Fibroblast of lung (primary cell): ENCODE results near the gene AATK. TPM values are rescaled to one million over a fixed set of nuclear protein-coding genes. Genes with fewer than 3 reads are reported as not detected.

Experiments used
- DNase-seq, 2 donors: peaks; one replicate each; pipeline versions ENCODE4 v3.0.0 to v3.0.0-alpha.2; 2010; ENCODE audit warnings: low read depth in 2 of 2
- H2AFZ ChIP-seq: 2 replicates; pipeline ENCODE4 v1.5.1; 2012; ENCODE audit warnings: low read length, control low read depth, inconsistent platforms
- H3K27ac ChIP-seq: 2 replicates; pipeline ENCODE4 v1.5.1; 2011; ENCODE audit warnings: low read length, control low read depth; ENCODE audit not compliant: insufficient read depth
- H3K27me3 ChIP-seq: 2 replicates; pipeline ENCODE4 v1.5.1; 2011; ENCODE audit warnings: mild to moderate bottlenecking, low read length; ENCODE audit not compliant: control insufficient read depth, insufficient read depth
- H3K36me3 ChIP-seq: 2 replicates; pipeline ENCODE4 v1.5.1; 2011; ENCODE audit warnings: low read length; ENCODE audit not compliant: control insufficient read depth, insufficient read depth
- H3K4me1 ChIP-seq: 2 replicates; pipeline ENCODE4 v1.5.1; 2011; ENCODE audit warnings: low read length; ENCODE audit not compliant: control insufficient read depth, insufficient read depth; ENCODE audit errors: extremely low read depth
- H3K4me2 ChIP-seq: 2 replicates; pipeline ENCODE4 v1.5.1; 2011; ENCODE audit warnings: low read length, control low read depth; ENCODE audit not compliant: insufficient read depth; ENCODE audit errors: extremely low read depth
- H3K4me3 ChIP-seq, 4 experiments: fragments of 200-600 bp in 1 of 4; sonication (generic) in 1 of 4; replicated peaks in 1 of 4; 2 replicates each; pipeline ENCODE4 v1.5.1; 2011 to 2016; ENCODE audit warnings: low read length in 4 of 4, low read depth in 3 of 4, mild to moderate bottlenecking in 3 of 4, control low read depth in 2 of 4, inconsistent platforms in 1 of 4, mixed read lengths in 1 of 4; ENCODE audit not compliant: insufficient read depth in 1 of 4; ENCODE audit errors: control extremely low read depth in 1 of 4
- H3K79me2 ChIP-seq: 2 replicates; pipeline ENCODE4 v1.5.1; 2012; ENCODE audit warnings: mild to moderate bottlenecking, low read length, inconsistent platforms; ENCODE audit not compliant: control insufficient read depth, insufficient read depth
- H3K9ac ChIP-seq: 2 replicates; pipeline ENCODE4 v1.5.1; 2011; ENCODE audit warnings: mild to moderate bottlenecking, low read length, control low read depth; ENCODE audit not compliant: insufficient read depth
- H3K9me3 ChIP-seq: 2 replicates; pipeline ENCODE4 v1.5.1; 2012; ENCODE audit warnings: low read depth, low read length; ENCODE audit not compliant: control insufficient read depth, insufficient read depth
- H4K20me1 ChIP-seq: 2 replicates; pipeline ENCODE4 v1.5.1; 2011; ENCODE audit warnings: low read length; ENCODE audit not compliant: control insufficient read depth, insufficient read depth; ENCODE audit errors: extremely low read depth
- CTCF ChIP-seq, 2 donors: IDR thresholded peaks in 1 of 2; conservative IDR thresholded peaks in 1 of 2; 1 replicate in 1 of 2; 2 replicates in 1 of 2; pipeline ENCODE4 v1.5.1; 2011 to 2012; ENCODE audit warnings: low read length in 2 of 2, control low read depth in 1 of 2, inconsistent platforms in 1 of 2, low read depth in 1 of 2, mild to moderate bottlenecking in 1 of 2
- EZH2 ChIP-seq: IDR thresholded peaks from 2 replicates; pipeline ENCODE4 v1.5.1; 2012; ENCODE audit warnings: low read length, control low read depth, mild to moderate bottlenecking; ENCODE audit errors: missing control alignments
- polyA plus RNA-seq, 2 donors: library from polyadenylated mRNA; depleted of rRNA in 1 of 2; stranded (reverse) in 1 of 2; unstranded in 1 of 2; fragments of >200 nt; gene quantifications; 2 replicates each; pipeline ENCODE4 v1.2.1, GENCODE V29; 2011 to 2012; ENCODE audit warnings: missing spikeins in 1 of 2
- total RNA-seq: library from RNA; depleted of rRNA; stranded (reverse); fragments of >200 nt; gene quantifications from 2 replicates; pipeline ENCODE4 v1.2.1, GENCODE V29; 2014

AATK gene
- total and polyA plus RNA-seq, 2 donors (not counting 1 experiment from before 2014, with no cell fraction given), result 0.16 to 0.50 TPM

DNA sequence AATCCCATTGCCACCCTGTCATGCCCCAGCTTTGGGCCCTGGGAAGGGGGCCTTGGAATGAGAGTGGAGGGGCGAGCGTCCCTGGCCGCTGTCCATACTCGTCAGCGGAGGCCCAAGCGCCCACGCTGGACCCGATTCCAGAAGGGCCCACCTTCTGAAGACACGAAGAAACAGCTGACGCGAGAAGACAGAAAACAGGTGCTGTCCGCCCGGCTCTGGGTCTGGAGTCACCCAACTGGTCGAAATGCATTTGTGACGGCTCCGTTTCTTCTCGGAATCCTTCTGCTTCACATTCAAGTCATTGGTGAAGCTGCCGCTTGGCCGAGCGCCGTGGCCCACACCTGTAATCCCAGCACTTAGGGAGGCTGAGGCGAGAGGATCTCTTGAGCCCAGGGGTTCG, 53.6 kb downstream of the AATK start:
- H3K4me3 ChIP-seq, result no peak overlapping the region
- H3K79me2 ChIP-seq, result no peaks in the 10 kb centered on the region
- no peaks in the 10 kb centered on the region for H3K36me3 ChIP-seq
- no peak for DNase-seq
- no peaks in the 10 kb centered on the region for H3K27me3 ChIP-seq
- TF ChIP-seq EZH2 (no peak), CTCF (conservative IDR thresholded peaks at IDR 0.05 in 1 of 2, IDR thresholded peaks at IDR 0.05 in 1 of 2; ENCODE audit: low read depth in 1 of 2, low read length in 2 of 2) (no peak)
- no peaks in the 10 kb centered on the region for H3K9me3 ChIP-seq
- H3K9ac ChIP-seq, result no peak overlapping the region
- H2AFZ ChIP-seq, result no peak overlapping the region
- H3K4me1 ChIP-seq, result no peaks in the 10 kb centered on the region
- no peak overlapping the region for H3K27ac ChIP-seq
- no peaks in the 10 kb centered on the region for H4K20me1 ChIP-seq
- H3K4me2 ChIP-seq, result no peak overlapping the region

DNA sequence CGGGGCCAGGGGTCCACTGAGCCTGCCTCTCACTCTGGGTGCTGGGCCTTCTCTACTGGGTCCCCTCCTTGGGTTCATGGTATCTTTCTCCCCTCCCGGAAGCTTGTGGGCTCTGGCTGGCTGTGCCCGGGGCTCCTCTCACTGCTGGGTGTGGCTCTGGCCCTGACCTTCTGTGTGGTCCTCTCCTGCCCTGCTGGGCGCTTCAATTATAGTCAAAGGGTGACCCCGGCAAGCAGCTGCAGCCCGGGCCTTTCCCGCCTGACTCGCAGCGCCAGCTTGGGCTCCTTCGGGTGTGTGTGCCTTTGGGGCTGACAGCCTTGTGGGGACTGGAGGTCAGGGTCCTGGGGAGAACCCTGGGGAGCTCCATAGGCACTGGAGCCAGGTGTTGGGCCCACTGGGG, 55.0 kb downstream of the AATK start:
- Histone ChIP-seq H3K4me2 (no peak overlapping the region), H2AFZ (no peak overlapping the region), H3K9me3 (no peaks in the 10 kb centered on the region), H3K9ac (no peak overlapping the region), H3K27ac (no peak overlapping the region), H3K27me3 (no peaks in the 10 kb centered on the region), H3K4me1 (no peaks in the 10 kb centered on the region), H3K36me3 (no peaks in the 10 kb centered on the region), H4K20me1 (no peaks in the 10 kb centered on the region), H3K79me2 (no peaks in the 10 kb centered on the region), H3K4me3 (no peak overlapping the region)
- no peak for TF ChIP-seq CTCF (conservative IDR thresholded peaks at IDR 0.05 in 1 of 2, IDR thresholded peaks at IDR 0.05 in 1 of 2; ENCODE audit: low read depth in 1 of 2, low read length in 2 of 2)
- TF ChIP-seq EZH2, result no peak
- no peak for DNase-seq

DNA sequence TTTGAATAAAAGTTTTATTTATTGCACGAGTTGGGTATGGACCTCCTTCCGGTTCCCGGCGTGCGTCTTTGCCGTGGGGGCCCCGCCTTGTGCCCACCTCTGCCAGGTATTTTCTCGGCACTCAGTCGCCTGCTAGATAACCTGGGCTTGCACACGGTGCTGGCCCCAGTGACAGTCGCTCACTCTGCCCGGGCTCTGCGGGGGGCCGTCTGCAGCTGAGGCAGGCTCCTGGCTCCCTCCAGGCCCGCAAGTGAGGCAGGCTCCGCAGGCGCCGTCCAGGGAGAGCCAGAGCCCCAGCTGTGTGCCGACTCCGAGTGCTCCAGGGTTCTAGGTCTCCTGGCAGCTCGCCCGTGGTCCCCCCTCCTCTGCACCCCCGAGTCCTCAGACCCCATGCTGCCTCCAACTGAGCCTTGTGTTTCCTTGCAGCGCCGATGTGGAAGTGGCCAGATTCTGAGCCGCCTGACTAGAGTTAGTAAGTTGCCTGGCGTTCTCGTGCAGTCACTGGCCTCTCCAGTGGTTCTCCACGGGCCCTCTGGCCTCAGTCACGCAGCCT, 55.5 kb downstream of the AATK start:
- Histone ChIP-seq H4K20me1 (no peaks in the 10 kb centered on the region), H2AFZ (no peak overlapping the region), H3K4me2 (no peak overlapping the region), H3K4me1 (no peaks in the 10 kb centered on the region), H3K27ac (no peak overlapping the region), H3K27me3 (no peaks in the 10 kb centered on the region), H3K4me3 (no peak overlapping the region), H3K36me3 (no peaks in the 10 kb centered on the region), H3K9ac (no peak overlapping the region), H3K79me2 (no peaks in the 10 kb centered on the region), H3K9me3 (no peaks in the 10 kb centered on the region)
- DNase-seq, result no peak
- no peak for TF ChIP-seq EZH2
- no peak for TF ChIP-seq CTCF (conservative IDR thresholded peaks at IDR 0.05 in 1 of 2, IDR thresholded peaks at IDR 0.05 in 1 of 2; ENCODE audit: low read depth in 1 of 2, low read length in 2 of 2)
